SU-DHL-6 (cell line): ENCODE data around the gene RSPRY1.

ENCODE experiments used
- H2AFZ ChIP-seq: fragments of 200-600 bp; sonication (generic); 2 replicates; pipeline ENCODE4 v1.6.1; 2014; ENCODE audit warnings: low read depth, mild to moderate bottlenecking, moderate library complexity, mixed read lengths, antibody characterized with exemption, low read length; ENCODE audit not compliant: severe bottlenecking
- H3F3A ChIP-seq: fragments of 200-600 bp; shearing (Covaris generic); 2 replicates; pipeline ENCODE4 v1.6.0; 2016; ENCODE audit warnings: antibody characterized with exemption, mild to moderate bottlenecking; ENCODE audit not compliant: insufficient read depth
- H3K27ac ChIP-seq: fragments of 200-600 bp; sonication (generic); 2 replicates; pipeline ENCODE4 v1.5.1; 2016; ENCODE audit warnings: low read depth, mild to moderate bottlenecking, low read length, moderate library complexity, mixed read lengths
- H3K27me3 ChIP-seq: fragments of 200-600 bp; sonication (generic), shearing (Covaris generic); 2 replicates; pipeline ENCODE4 v1.6.0; 2014; ENCODE audit warnings: mild to moderate bottlenecking, low read length
- H3K36me3 ChIP-seq: fragments of 200-600 bp; sonication (generic); 2 replicates; pipeline ENCODE4 v1.6.1; 2014; ENCODE audit warnings: mild to moderate bottlenecking, low read length, mixed read lengths
- H3K4me2 ChIP-seq: fragments of 300-600, 200-600 bp; shearing (Covaris generic), sonication (generic); 2 replicates; pipeline ENCODE4 v1.6.0; 2014; ENCODE audit warnings: low read length, low read depth, mild to moderate bottlenecking; ENCODE audit not compliant: poor library complexity, severe bottlenecking
- H3K4me3 ChIP-seq: fragments of 200-600 bp; sonication (generic); 2 replicates; pipeline ENCODE4 v1.5.1; 2014; ENCODE audit warnings: antibody characterized with exemption, low read length, mild to moderate bottlenecking, mixed read lengths; ENCODE audit not compliant: insufficient read depth, poor library complexity, severe bottlenecking
- H3K79me2 ChIP-seq: fragments of 200-600 bp; sonication (generic); 2 replicates; pipeline ENCODE4 v1.6.1; 2014; ENCODE audit warnings: mild to moderate bottlenecking, low read length, moderate library complexity; ENCODE audit not compliant: insufficient read depth
- H3K9ac ChIP-seq: fragments of 200-600 bp; sonication (generic); 2 replicates; pipeline ENCODE4 v1.7.0; 2014; ENCODE audit warnings: mild to moderate bottlenecking, low read length
- H3K9me2 ChIP-seq: fragments of 200-600 bp; sonication (generic); replicated peaks from 2 replicates; pipeline ENCODE4 v1.6.1; 2014; ENCODE audit warnings: low read length; ENCODE audit not compliant: insufficient read depth
- H3K9me3 ChIP-seq: fragments of 200-600 bp; sonication (generic); 2 replicates; pipeline ENCODE4 v1.6.1; 2014; ENCODE audit warnings: low read length, mixed read lengths; ENCODE audit not compliant: insufficient read depth
- H4K20me1 ChIP-seq: fragments of 200-600 bp; sonication (generic); 2 replicates; pipeline ENCODE4 v1.6.1; 2014; ENCODE audit warnings: low read depth, mild to moderate bottlenecking, antibody characterized with exemption, low read length, moderate library complexity, mixed read lengths
- EZH2phosphoT487 ChIP-seq: fragments of 200-600 bp; sonication (generic), shearing (Covaris generic); conservative IDR thresholded peaks from 2 replicates; pipeline ENCODE4 v1.6.1; 2018; ENCODE audit warnings: mild to moderate bottlenecking, antibody characterized with exemption, low read length, moderate library complexity, mixed read lengths
- TF ChIP-seq, protein P1 (sequence below): fragments of 200-600 bp; sonication (generic); IDR thresholded peaks from one replicate; pipeline ENCODE4 v1.5.1; 2017; ENCODE audit warnings: antibody characterized with exemption, mild to moderate bottlenecking, low read length, moderate library complexity; ENCODE audit not compliant: insufficient read depth, poor library complexity, severe bottlenecking

RSPRY1 gene

GRCh38 chr16:57279780-57280638, 93.9 kb downstream of the RSPRY1 start:
- H3K79me2 ChIP-seq = no peaks in the 10 kb centered on the region
- H3K9me2 ChIP-seq = no peaks in the 10 kb centered on the region
- H3K4me2 ChIP-seq = no peak overlapping the region
- H4K20me1 ChIP-seq = no peaks in the 10 kb centered on the region
- TF ChIP-seq, protein P1, sequence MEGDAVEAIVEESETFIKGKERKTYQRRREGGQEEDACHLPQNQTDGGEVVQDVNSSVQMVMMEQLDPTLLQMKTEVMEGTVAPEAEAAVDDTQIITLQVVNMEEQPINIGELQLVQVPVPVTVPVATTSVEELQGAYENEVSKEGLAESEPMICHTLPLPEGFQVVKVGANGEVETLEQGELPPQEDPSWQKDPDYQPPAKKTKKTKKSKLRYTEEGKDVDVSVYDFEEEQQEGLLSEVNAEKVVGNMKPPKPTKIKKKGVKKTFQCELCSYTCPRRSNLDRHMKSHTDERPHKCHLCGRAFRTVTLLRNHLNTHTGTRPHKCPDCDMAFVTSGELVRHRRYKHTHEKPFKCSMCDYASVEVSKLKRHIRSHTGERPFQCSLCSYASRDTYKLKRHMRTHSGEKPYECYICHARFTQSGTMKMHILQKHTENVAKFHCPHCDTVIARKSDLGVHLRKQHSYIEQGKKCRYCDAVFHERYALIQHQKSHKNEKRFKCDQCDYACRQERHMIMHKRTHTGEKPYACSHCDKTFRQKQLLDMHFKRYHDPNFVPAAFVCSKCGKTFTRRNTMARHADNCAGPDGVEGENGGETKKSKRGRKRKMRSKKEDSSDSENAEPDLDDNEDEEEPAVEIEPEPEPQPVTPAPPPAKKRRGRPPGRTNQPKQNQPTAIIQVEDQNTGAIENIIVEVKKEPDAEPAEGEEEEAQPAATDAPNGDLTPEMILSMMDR = no peak
- no peak for TF ChIP-seq EZH2phosphoT487
- no peaks in the 10 kb centered on the region for H3F3A ChIP-seq
- no peak overlapping the region for H3K27ac ChIP-seq
- H2AFZ ChIP-seq = no peak overlapping the region
- H3K4me3 ChIP-seq = no peak overlapping the region
- H3K9ac ChIP-seq = no peak overlapping the region
- H3K27me3 ChIP-seq = no peaks in the 10 kb centered on the region
- H3K36me3 ChIP-seq = no peaks in the 10 kb centered on the region
- no peaks in the 10 kb centered on the region for H3K9me3 ChIP-seq

DNA sequence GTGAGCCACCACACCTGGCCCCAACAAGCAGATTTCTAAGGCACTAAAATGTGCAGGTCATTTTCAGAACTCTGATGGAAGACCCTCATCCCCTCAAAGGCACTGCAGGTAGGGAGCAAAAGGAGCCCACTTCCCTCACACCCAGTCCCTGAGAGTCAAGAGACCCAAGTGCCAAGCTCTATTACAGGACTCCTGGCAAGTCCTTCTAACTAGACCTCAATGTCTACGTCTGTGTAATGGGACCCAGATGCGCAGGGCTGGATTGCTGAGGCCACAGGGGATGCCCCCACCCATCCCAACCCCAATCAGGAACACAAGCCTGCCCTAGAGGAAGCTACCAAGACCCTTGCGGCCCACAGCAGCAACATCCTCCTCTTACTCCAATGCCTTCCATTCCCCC, 95.7 kb downstream of the RSPRY1 start:
- Histone ChIP-seq H3K4me2 (no peak overlapping the region), H3K9ac (no peak overlapping the region), H3K9me3 (no peaks in the 10 kb centered on the region), H2AFZ (no peak overlapping the region), H3K27me3 (no peaks in the 10 kb centered on the region), H3K27ac (no peak overlapping the region), H3F3A (no peaks in the 10 kb centered on the region), H4K20me1 (no peaks in the 10 kb centered on the region), H3K79me2 (no peaks in the 10 kb centered on the region), H3K4me3 (no peak overlapping the region), H3K9me2 (no peaks in the 10 kb centered on the region), H3K36me3 (no peaks in the 10 kb centered on the region)
- no peak for TF ChIP-seq EZH2phosphoT487
- TF ChIP-seq, protein P1 = no peak

DNA sequence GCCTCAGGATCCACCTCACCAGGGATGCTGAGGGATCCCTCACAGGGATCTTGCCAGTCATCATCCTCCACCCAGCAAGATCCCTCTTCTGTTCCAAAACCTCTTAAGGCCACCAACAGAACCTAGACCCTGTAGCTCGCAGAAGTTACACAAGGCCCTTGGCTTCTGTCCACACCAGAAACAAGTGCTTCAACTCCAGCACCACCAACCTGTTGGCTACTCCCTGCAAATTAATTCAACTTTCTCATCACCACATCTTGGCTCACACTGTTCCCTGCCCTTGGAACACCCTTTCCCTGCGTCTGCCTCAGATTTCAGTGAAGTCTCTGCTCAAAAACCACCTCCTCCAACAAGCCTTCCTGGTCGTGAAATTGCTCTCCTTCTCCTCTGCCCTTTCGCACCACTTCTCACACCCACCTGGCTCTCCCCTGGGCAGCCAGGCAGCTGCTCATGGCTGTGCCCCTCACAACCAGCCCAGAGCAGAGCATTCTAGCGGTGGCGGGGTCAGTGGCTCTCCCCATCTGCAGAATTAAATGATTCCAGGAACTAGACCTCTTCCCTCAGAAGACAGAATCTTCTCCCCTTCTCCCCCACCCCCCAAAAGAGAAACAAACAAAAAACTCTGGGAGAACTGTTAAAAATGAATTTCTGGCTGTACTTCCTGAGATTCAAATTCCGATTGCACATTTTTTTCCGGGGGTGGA, 96.5 kb downstream of the RSPRY1 start:
- no peaks in the 10 kb centered on the region for H3K36me3 ChIP-seq
- H3F3A ChIP-seq = no peaks in the 10 kb centered on the region
- no peak overlapping the region for H3K4me2 ChIP-seq
- no peak overlapping the region for H3K4me3 ChIP-seq
- no peaks in the 10 kb centered on the region for H3K9me3 ChIP-seq
- no peak overlapping the region for H3K27ac ChIP-seq
- H2AFZ ChIP-seq = no peak overlapping the region
- no peak overlapping the region for H3K9ac ChIP-seq
- H3K79me2 ChIP-seq = no peaks in the 10 kb centered on the region
- no peaks in the 10 kb centered on the region for H3K9me2 ChIP-seq
- no peak for TF ChIP-seq EZH2phosphoT487
- TF ChIP-seq, protein P1 = no peak
- H4K20me1 ChIP-seq = no peaks in the 10 kb centered on the region
- no peaks in the 10 kb centered on the region for H3K27me3 ChIP-seq
